Panc1 (cell line): ENCODE data around the gene MEIS3. TPM values are rescaled to one million over a fixed set of nuclear protein-coding genes. Genes with fewer than 3 reads are reported as not detected.

Experiments used
- ATAC-seq: fragments of 200-7000 bp; cut with Tn5 transposase; 2 replicates; pipeline ENCODE4 v1.9.1; 2020; ENCODE audit warnings: mild to moderate bottlenecking, moderate library complexity
- BruUV-seq: library from RNA; stranded (reverse); fragments of 400-500 nt; replicated peaks from 2 replicates; lab custom pipeline; 2021; lab: Mats Ljungman, UMichigan
- CTCF ChIA-PET: fragments of 300-600 bp; sonication (Branson Sonifier 250); formaldehyde crosslinking; loops from one replicate; lab custom pipeline; 2022; ENCODE audit warnings: antibody characterized with exemption; lab: Charles Lee
- POLR2A ChIA-PET: fragments of 300-600 bp; sonication (Branson Sonifier 250); formaldehyde crosslinking; loops from one replicate; lab custom pipeline; 2022; ENCODE audit warnings: antibody characterized with exemption; lab: Charles Lee
- DNase-seq: peaks from one replicate; pipeline ENCODE4 v3.0.0-alpha.2; 2010; ENCODE audit warnings: low read depth, low spot score
- H3K27ac ChIP-seq: 2 replicates; pipeline ENCODE4 v1.5.1; 2011; ENCODE audit warnings: mild to moderate bottlenecking, low read length, inconsistent platforms
- H3K27me3 ChIP-seq: fragments of 200-500 bp; sonication (Bioruptor generic); 2 replicates; pipeline ENCODE4 v1.6.0; 2014; ENCODE audit warnings: low read length, inconsistent platforms; ENCODE audit not compliant: control insufficient read depth, insufficient read depth
- H3K36me3 ChIP-seq: fragments of 200-500 bp; sonication (Bioruptor generic); 2 replicates; pipeline ENCODE4 v1.5.1; 2014; ENCODE audit warnings: inconsistent platforms, mild to moderate bottlenecking, low read length, moderate library complexity; ENCODE audit not compliant: control insufficient read depth, insufficient read depth
- H3K4me1 ChIP-seq: 2 replicates; pipeline ENCODE4 v1.5.1; 2011; ENCODE audit warnings: inconsistent platforms, mild to moderate bottlenecking, low read length, moderate library complexity; ENCODE audit not compliant: control insufficient read depth, insufficient read depth
- H3K4me3 ChIP-seq, 2 experiments: 2 replicates each; pipeline ENCODE4 v1.5.1; 2011 to 2012; ENCODE audit warnings: low read depth in 2 of 2, low read length in 2 of 2, mild to moderate bottlenecking in 2 of 2, inconsistent platforms in 1 of 2, moderate library complexity in 1 of 2
- H3K9me3 ChIP-seq: fragments of 200-500 bp; sonication (Bioruptor generic); 2 replicates; pipeline ENCODE4 v1.5.1; 2014; ENCODE audit warnings: low read depth, mild to moderate bottlenecking, inconsistent platforms, low read length, moderate library complexity; ENCODE audit not compliant: control insufficient read depth, insufficient read depth
- POLR2AphosphoS5 ChIP-seq: IDR thresholded peaks from 2 replicates; pipeline ENCODE4 v1.6.1; 2012; ENCODE audit warnings: mild to moderate bottlenecking, low read depth, low read length, moderate library complexity
- SIN3A ChIP-seq: IDR thresholded peaks from 2 replicates; pipeline ENCODE4 v1.6.1; 2012; ENCODE audit warnings: low read depth, mild to moderate bottlenecking, low read length, moderate library complexity, borderline replicate concordance; ENCODE audit not compliant: insufficient read depth
- TCF7L2 ChIP-seq: IDR thresholded peaks from 2 replicates; pipeline ENCODE4 v1.6.1; 2011; ENCODE audit warnings: mild to moderate bottlenecking, low read depth, low read length, inconsistent platforms
- in situ Hi-C: cut with HindIII; loops from 2 replicates; pipeline ENCODE4 v1.10.0; 2016; ENCODE audit warnings: low sequenced_read_pairs, low pct_unique_long_range_greater_than_20kb
- intact Hi-C: fragments of 100-400 bp; cut with micrococcal nuclease; formaldehyde crosslinking; loops from one replicate; pipeline ENCODE4 v1.10.0; 2022; ENCODE audit not compliant: unreplicated experiment
- total RNA-seq: library from RNA; stranded (reverse); gene quantifications from one replicate; pipeline ENCODE4 v1.2.1, GENCODE V29; 2021; ENCODE audit not compliant: unreplicated experiment
- TF ChIP-seq, protein P1 (sequence below): fragments of 450-650 bp; IDR thresholded peaks from 2 replicates; pipeline ENCODE4 v1.5.1; 2017; ENCODE audit warnings: mild to moderate bottlenecking
- TF ChIP-seq, protein P2 (sequence below), 2 experiments: IDR thresholded peaks; 2 replicates each; pipeline ENCODE4 v1.6.1; 2011 to 2012; ENCODE audit warnings: low read depth in 2 of 2, control low read depth in 1 of 2, low read length in 1 of 2, mild to moderate bottlenecking in 1 of 2, moderate library complexity in 1 of 2; ENCODE audit not compliant: insufficient read depth in 1 of 2

The MEIS3 gene
- total RNA-seq, 1 experiment from 2014 or later = 11.3 TPM

DNA sequence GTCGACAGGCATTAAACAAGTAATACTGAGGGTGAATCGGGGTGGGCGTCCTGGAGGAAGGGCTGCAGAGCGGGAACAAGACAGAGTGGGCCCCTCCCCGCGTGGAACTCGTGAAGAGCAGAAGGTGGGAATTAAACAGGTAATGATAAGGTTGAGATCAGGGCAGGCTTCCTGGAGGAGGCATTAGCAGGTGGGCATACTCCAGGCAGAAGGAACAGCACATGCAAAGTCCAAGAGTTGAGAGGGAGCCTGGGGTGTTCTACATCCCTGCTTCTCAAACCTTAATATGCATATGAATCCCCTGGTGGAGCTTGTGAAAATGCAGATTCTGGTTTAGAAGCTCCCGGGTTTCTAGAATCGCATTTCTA is 29.0 kb upstream of the MEIS3 start:
- DNase-seq = no peak
- in situ Hi-C loops = no loop called here
- Histone ChIP-seq H3K27me3 (peaks cover 5% of the 10 kb centered on the region; the same call in 1 of the 2 replicates), H3K4me1 (no peaks in the 10 kb centered on the region), H3K9me3 (no peaks in the 10 kb centered on the region), H3K4me3 (no peak overlapping the region), H3K27ac (no peak overlapping the region), H3K36me3 (no peaks in the 10 kb centered on the region)
- ChIA-PET POLR2A (interaction anchor here (0.6 kb wide), 1 partner anchor 398 kb away, joined by 16 read pairs; no protein-coding TSS in a partner anchor), CTCF (interaction anchor here (0.6 kb wide), 2 partner anchors 161 to 246 kb away, joined by 4 read pairs; no protein-coding TSS in a partner anchor)
- BruUV-seq = no TSS peak
- intact Hi-C loops = no loop called here
- TF ChIP-seq, protein P1, sequence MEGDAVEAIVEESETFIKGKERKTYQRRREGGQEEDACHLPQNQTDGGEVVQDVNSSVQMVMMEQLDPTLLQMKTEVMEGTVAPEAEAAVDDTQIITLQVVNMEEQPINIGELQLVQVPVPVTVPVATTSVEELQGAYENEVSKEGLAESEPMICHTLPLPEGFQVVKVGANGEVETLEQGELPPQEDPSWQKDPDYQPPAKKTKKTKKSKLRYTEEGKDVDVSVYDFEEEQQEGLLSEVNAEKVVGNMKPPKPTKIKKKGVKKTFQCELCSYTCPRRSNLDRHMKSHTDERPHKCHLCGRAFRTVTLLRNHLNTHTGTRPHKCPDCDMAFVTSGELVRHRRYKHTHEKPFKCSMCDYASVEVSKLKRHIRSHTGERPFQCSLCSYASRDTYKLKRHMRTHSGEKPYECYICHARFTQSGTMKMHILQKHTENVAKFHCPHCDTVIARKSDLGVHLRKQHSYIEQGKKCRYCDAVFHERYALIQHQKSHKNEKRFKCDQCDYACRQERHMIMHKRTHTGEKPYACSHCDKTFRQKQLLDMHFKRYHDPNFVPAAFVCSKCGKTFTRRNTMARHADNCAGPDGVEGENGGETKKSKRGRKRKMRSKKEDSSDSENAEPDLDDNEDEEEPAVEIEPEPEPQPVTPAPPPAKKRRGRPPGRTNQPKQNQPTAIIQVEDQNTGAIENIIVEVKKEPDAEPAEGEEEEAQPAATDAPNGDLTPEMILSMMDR = no peak
- TF ChIP-seq, protein P2, sequence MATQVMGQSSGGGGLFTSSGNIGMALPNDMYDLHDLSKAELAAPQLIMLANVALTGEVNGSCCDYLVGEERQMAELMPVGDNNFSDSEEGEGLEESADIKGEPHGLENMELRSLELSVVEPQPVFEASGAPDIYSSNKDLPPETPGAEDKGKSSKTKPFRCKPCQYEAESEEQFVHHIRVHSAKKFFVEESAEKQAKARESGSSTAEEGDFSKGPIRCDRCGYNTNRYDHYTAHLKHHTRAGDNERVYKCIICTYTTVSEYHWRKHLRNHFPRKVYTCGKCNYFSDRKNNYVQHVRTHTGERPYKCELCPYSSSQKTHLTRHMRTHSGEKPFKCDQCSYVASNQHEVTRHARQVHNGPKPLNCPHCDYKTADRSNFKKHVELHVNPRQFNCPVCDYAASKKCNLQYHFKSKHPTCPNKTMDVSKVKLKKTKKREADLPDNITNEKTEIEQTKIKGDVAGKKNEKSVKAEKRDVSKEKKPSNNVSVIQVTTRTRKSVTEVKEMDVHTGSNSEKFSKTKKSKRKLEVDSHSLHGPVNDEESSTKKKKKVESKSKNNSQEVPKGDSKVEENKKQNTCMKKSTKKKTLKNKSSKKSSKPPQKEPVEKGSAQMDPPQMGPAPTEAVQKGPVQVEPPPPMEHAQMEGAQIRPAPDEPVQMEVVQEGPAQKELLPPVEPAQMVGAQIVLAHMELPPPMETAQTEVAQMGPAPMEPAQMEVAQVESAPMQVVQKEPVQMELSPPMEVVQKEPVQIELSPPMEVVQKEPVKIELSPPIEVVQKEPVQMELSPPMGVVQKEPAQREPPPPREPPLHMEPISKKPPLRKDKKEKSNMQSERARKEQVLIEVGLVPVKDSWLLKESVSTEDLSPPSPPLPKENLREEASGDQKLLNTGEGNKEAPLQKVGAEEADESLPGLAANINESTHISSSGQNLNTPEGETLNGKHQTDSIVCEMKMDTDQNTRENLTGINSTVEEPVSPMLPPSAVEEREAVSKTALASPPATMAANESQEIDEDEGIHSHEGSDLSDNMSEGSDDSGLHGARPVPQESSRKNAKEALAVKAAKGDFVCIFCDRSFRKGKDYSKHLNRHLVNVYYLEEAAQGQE (IDR thresholded peaks at IDR 0.05; ENCODE audit: insufficient read depth in 1 of 2, low read depth in 2 of 2, low read length in 1 of 2) = no peak
- TF ChIP-seq POLR2AphosphoS5 = no peak
- no peak for TF ChIP-seq TCF7L2
- no peak for TF ChIP-seq SIN3A
- ATAC-seq = no peak

DNA sequence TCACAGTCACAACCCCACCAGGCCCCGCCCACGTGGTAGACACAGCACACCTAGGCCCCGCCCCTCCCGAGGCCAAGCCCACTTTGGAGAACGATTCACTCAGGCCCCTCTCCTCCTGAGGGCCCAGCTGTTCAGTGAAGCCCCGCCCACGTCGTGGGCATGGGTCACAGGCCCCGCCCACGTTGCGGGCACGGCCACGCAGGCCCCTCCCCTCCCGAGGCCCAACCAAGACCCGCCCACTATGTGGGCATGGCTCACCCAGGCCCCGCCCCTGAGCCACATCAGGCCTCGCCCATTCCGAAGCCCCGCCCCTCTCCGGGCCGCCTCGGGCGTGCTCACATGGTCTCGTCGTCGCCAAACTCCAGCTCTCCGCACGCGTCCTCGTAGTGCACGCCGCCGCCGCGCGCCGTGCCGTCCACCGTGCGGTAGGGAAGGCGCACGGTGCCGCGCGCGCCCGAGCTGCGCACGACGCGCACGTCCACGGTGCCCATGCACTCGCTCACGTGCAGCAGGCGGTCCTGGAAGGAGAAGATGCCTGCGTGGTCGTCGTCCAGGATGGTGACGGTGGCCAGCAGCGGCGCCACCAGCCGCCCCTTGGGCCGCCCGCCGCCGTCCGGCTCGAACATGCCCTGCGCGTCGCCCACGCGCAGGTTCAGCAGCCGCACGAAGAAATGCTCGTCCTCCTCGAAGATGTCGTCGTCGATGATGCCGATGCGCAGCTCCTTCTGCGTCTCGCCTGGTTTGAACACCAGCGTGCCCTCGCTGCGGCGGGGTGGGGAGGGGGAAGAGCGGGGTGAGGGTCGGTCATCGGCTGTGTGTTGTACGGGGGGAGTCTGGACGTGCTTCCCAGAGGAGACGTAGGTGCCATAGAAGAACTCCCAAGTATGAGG is 28.4 kb upstream of the MEIS3 start:
- peaks cover 5% of the 10 kb centered on the region; the same call in 1 of the 2 replicates for H3K27me3 ChIP-seq

More for the DNA sequence above, 28.4 kb upstream of the MEIS3 start:
- H3K9me3 ChIP-seq = no peaks in the 10 kb centered on the region
- no peaks in the 10 kb centered on the region for H3K4me1 ChIP-seq
- DNase-seq = no peak
- BruUV-seq = no TSS peak
- POLR2A ChIA-PET = interaction anchor here (0.6 kb wide), 1 partner anchor 399 kb away, joined by 16 read pairs; no protein-coding TSS in a partner anchor
- TF ChIP-seq, protein P1 = no peak
- TF ChIP-seq, protein P2 (IDR thresholded peaks at IDR 0.05; ENCODE audit: insufficient read depth in 1 of 2, low read depth in 2 of 2, low read length in 1 of 2) = no peak
- TF ChIP-seq POLR2AphosphoS5 (no peak), SIN3A (no peak), TCF7L2 (no peak)
- H3K27ac ChIP-seq = no peak overlapping the region
- H3K36me3 ChIP-seq = no peaks in the 10 kb centered on the region
- peak; percentile 39 for ATAC-seq
- in situ Hi-C loops (no loop called here), intact Hi-C loops (no loop called here)
- CTCF ChIA-PET = interaction anchor here (0.6 kb wide), 2 partner anchors 161 to 247 kb away, joined by 4 read pairs; no protein-coding TSS in a partner anchor
- H3K4me3 ChIP-seq = no peak overlapping the region
